HepG2 (cell line): ENCODE measurements around the gene PDE4D.

Experiments
- ATM ChIP-seq: fragments of 450-650 bp; IDR thresholded peaks from 2 replicates; pipeline ENCODE4 v1.7.1; 2017; ENCODE audit warnings: mild to moderate bottlenecking, borderline replicate concordance
- NFIB ChIP-seq: sonication (generic); formaldehyde crosslinking; IDR thresholded peaks from 2 replicates; pipeline ENCODE4 v1.9.0; 2021; ENCODE audit warnings: missing genetic modification reagents, mild to moderate bottlenecking, borderline replicate concordance
- RNF2 ChIP-seq: fragments of 450-650 bp; conservative IDR thresholded peaks from 2 replicates; pipeline ENCODE4 v1.6.1; 2016; ENCODE audit warnings: low read depth
- SMC3 ChIP-seq: IDR thresholded peaks from 2 replicates; pipeline ENCODE4 v1.6.1; 2011; ENCODE audit warnings: low read length, improper control_type of control experiment
- TF ChIP-seq, protein P1 (sequence below): sonication (generic); formaldehyde crosslinking; IDR thresholded peaks from 2 replicates; pipeline ENCODE4 v1.9.0; 2021; ENCODE audit warnings: missing genetic modification reagents, borderline replicate concordance

DNA sequence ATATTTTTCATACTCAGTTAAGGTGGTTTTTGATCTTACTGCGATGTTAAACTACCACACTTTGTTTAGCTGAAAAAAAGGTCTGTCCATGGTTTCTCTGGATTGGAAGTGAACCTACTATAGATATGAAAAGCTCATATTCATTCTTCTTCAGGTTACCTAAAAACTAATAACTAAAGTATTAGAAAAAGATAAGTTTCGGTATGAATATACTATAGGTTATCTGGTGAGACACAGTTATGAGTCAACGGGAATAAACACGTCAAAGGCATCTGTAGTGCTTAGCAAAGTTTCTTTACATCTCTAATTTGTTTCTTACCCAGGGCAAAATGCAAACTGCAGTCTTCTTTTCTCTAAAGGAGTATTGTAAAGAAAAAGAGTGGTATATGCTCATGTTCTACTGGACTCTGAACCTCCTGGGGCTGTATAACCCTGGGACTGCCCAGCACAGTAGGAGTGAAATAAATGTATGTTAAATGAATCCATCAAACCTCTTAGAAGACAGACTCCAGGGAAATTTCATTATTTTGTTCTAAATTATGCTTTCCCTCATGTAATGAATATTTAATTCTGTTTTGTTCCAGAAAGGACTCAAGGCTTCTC lies 521.9 kb downstream of the PDE4D start:
- TF ChIP-seq NFIB (CRISPR knock-in tag), result no peak
- no peak for TF ChIP-seq RNF2
- TF ChIP-seq ATM, result no peak
- TF ChIP-seq, protein P1, sequence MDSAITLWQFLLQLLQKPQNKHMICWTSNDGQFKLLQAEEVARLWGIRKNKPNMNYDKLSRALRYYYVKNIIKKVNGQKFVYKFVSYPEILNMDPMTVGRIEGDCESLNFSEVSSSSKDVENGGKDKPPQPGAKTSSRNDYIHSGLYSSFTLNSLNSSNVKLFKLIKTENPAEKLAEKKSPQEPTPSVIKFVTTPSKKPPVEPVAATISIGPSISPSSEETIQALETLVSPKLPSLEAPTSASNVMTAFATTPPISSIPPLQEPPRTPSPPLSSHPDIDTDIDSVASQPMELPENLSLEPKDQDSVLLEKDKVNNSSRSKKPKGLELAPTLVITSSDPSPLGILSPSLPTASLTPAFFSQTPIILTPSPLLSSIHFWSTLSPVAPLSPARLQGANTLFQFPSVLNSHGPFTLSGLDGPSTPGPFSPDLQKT (CRISPR knock-in tag), result no peak
- no peak for TF ChIP-seq SMC3
